ENCODE measurements around the gene CCDC3.

CCDC3 gene

DNA sequence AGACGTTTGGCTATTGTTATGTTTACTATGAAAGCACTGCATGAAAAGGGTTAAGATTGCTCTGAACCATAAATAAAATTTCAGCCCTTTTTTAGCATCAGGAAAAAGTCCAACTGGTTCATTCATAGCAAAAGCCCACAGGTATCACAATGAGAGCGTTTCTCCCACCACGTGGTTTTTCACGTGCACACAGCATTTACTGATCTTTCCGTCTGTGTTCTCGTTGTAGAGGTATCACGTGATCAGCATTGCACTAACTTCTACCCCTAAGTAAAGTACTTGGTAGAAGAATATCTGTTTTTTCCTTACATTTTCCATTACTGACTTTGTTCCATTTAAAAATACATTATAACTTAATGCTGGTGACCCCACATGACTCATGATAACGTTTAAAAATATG is 17.8 kb upstream of the CCDC3 start:
- no peak for DNase-seq (ENCODE audit: low read depth)
- H3K4me3 ChIP-seq (ENCODE audit: low read depth, low read length), result no peak overlapping the region
- TF ChIP-seq, protein P1, sequence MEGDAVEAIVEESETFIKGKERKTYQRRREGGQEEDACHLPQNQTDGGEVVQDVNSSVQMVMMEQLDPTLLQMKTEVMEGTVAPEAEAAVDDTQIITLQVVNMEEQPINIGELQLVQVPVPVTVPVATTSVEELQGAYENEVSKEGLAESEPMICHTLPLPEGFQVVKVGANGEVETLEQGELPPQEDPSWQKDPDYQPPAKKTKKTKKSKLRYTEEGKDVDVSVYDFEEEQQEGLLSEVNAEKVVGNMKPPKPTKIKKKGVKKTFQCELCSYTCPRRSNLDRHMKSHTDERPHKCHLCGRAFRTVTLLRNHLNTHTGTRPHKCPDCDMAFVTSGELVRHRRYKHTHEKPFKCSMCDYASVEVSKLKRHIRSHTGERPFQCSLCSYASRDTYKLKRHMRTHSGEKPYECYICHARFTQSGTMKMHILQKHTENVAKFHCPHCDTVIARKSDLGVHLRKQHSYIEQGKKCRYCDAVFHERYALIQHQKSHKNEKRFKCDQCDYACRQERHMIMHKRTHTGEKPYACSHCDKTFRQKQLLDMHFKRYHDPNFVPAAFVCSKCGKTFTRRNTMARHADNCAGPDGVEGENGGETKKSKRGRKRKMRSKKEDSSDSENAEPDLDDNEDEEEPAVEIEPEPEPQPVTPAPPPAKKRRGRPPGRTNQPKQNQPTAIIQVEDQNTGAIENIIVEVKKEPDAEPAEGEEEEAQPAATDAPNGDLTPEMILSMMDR (IDR thresholded peaks at IDR 0.05; ENCODE audit: control insufficient read depth, extremely low read depth, insufficient read depth), result no peak

DNA sequence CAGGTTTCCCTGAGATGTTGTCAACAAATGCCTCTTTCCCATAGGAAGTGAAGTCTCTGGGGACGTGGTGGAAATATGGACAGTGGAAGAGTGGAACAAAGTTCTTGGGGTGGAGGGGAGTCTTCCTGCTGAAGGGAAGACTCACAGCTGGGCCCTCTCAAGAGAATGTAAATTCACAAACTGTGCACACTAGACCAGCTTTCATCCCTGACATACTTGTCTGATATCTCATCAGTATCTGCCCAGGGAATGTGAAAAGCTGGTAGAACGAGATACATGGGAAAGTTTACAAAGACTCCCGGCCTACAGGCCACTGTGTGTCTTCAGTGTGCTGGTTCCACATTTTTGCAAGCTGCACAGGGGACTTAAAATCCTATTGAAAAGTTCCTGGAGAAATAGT is 16.7 kb upstream of the CCDC3 start:
- DNase-seq (ENCODE audit: low read depth), result no peak
- H3K4me3 ChIP-seq (ENCODE audit: low read depth, low read length), result no peak overlapping the region
- TF ChIP-seq, protein P1 (IDR thresholded peaks at IDR 0.05; ENCODE audit: control insufficient read depth, extremely low read depth, insufficient read depth), result no peak

DNA sequence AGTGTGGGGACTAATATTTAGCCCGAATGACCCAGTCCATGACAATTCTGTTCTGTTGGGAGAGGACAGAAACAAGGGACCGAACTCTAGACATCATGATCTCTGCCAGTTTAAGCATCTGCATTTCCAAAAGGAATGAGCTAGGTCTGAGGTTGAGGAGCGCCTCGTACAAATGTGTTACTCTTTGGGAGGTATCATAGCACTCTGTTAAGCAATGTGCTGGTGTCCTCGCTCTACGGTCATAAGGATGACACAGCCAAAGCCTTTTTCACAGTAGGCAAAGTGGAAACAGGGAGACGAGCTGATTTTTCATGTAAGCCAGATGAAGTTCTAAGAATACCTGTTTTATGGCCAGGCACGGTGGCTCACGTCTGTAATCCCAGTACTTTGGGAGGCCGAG is 15.4 kb upstream of the CCDC3 start:
- DNase-seq (ENCODE audit: low read depth), result no peak
- H3K4me3 ChIP-seq (ENCODE audit: low read depth, low read length), result no peak overlapping the region
- TF ChIP-seq, protein P1 (IDR thresholded peaks at IDR 0.05; ENCODE audit: control insufficient read depth, extremely low read depth, insufficient read depth), result no peak

DNA sequence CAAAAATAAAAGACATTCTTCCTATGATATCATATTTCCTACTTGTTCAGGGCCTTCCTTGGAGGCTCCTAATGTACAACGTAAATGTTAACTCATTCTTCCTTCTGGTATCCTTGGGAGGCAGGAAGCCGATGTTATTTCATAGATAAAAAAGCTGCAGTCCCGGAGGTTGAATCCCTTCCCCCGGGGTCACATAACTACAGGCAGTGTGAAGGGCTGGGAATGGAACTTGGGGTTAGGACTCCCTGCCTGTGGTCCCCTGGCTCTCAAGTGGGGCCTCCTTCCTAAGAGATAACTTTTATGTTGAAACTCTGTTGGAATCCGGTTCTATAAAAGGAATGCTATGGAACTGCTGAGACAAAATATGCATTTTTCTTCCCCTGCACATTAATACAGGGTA is 14.9 kb upstream of the CCDC3 start:
- no peak overlapping the region for H3K4me3 ChIP-seq (ENCODE audit: low read depth, low read length)
- TF ChIP-seq, protein P1 (IDR thresholded peaks at IDR 0.05; ENCODE audit: control insufficient read depth, extremely low read depth, insufficient read depth), result no peak

DNA sequence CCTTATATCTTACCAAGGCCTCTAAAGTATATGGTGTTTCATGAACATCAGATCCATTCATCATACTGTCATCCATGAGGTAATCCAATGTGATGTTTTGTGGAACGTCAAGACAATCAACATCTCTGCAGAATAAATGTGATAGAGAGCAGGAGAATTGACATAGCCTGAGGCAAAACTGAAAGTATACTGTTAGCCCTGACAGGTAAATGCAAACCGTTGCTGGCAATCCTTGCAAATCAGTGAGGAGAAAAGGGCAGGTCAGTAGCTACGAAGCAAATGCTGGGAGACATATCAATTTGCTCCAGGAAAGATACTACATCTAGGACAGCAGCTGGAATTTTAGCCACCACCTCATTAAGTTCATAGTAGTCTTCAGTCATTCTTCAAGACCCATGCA is 4.5 kb upstream of the CCDC3 start:
- DNase-seq (ENCODE audit: low read depth), result no peak
- TF ChIP-seq, protein P1 (IDR thresholded peaks at IDR 0.05; ENCODE audit: control insufficient read depth, extremely low read depth, insufficient read depth), result no peak
- H3K4me3 ChIP-seq (ENCODE audit: low read depth, low read length), result no peak overlapping the region

More for the DNA sequence above, 14.9 kb upstream of the CCDC3 start:
- no peak for DNase-seq (ENCODE audit: low read depth)

DNA sequence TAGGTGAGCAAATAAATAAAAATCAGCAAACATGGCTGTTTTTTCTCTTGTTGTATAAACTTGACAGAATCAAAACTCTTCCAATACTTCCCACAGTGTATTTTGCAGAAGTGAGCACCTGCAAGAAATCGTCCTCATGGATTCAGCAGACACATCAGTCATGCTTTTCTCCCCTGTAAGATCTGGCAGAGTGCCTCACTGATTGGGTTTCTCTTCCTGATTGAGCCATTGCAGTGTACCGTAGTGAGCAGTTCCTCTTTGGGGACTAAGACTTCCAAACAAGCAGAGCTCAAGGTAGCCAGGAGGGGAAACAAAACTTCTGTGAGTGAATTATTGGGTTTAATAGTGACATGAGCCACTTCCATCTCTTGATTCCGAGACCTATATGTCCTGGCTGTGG is 2.2 kb upstream of the CCDC3 start:
- TF ChIP-seq, protein P1 (IDR thresholded peaks at IDR 0.05; ENCODE audit: control insufficient read depth, extremely low read depth, insufficient read depth), result no peak
- DNase-seq (ENCODE audit: low read depth), result no peak
- H3K4me3 ChIP-seq (ENCODE audit: low read depth, low read length), result no peak overlapping the region

DNA sequence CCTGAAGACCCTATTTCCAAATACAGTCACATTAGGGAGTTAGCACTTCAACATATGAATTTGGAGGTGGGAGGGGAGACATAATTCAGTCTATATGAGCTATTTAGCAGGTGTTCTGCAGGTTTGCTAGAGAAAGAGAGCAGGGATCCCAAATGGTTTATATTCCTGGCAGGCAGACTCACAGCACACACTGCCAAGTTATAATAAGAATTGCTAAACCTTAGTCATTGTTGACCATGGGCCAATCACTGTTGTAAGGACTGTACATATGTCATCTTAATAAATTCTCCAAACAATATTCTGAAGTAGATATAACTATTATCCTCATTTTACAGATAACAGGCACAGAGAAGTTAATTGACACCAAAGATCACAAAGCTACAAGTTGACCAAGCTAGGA is 1.5 kb upstream of the CCDC3 start:
- no peak for DNase-seq (ENCODE audit: low read depth)
- TF ChIP-seq, protein P1 (IDR thresholded peaks at IDR 0.05; ENCODE audit: control insufficient read depth, extremely low read depth, insufficient read depth), result no peak

More for the DNA sequence above, 1.5 kb upstream of the CCDC3 start:
- H3K4me3 ChIP-seq (ENCODE audit: low read depth, low read length), result no peak overlapping the region
